HCEC 1CT (cell line): ENCODE measurements around the gene DNAAF2.

Experiments
- DNase-seq: peaks from one replicate; pipeline ENCODE4 v3.0.0-alpha.2; 2017

Gene DNAAF2

GRCh38 chr14:49582113-49582977 is 52.7 kb downstream of the DNAAF2 start:
- DNase-seq: no peak

GRCh38 chr14:49581209-49582112 is 53.6 kb downstream of the DNAAF2 start:
- no peak for DNase-seq

GRCh38 chr14:49579841-49580240 is 55.2 kb downstream of the DNAAF2 start:
- DNase-seq: no peak

GRCh38 chr14:49578141-49578540 is 56.9 kb downstream of the DNAAF2 start:
- no peak for DNase-seq
